Upper lobe of left lung (tissue), 4 donors: ENCODE measurements around the gene NRDC.

ENCODE experiments used
- EP300 ChIP-seq, 4 donors: sonication (generic); formaldehyde crosslinking; IDR thresholded peaks; one replicate each; pipeline ENCODE4 v1.5.1; 2017; ENCODE audit warnings: antibody characterized with exemption in 4 of 4, control low read depth in 2 of 4
- POLR2A ChIP-seq, 4 donors: fragments of 450-650 bp; IDR thresholded peaks; one replicate each; pipeline ENCODE4 v1.5.1; 2016 to 2017; ENCODE audit warnings: antibody characterized with exemption in 4 of 4, mild to moderate bottlenecking in 2 of 4
- TF ChIP-seq, protein P1 (sequence below), 6 experiments: fragments of 450-650 bp in 4 of 6; fragments of 200-600 bp in 2 of 6; sonication (generic) in 2 of 6; IDR thresholded peaks; one replicate each; pipeline ENCODE4 v1.5.1; 2016 to 2019; ENCODE audit warnings: antibody characterized with exemption in 6 of 6

DNA sequence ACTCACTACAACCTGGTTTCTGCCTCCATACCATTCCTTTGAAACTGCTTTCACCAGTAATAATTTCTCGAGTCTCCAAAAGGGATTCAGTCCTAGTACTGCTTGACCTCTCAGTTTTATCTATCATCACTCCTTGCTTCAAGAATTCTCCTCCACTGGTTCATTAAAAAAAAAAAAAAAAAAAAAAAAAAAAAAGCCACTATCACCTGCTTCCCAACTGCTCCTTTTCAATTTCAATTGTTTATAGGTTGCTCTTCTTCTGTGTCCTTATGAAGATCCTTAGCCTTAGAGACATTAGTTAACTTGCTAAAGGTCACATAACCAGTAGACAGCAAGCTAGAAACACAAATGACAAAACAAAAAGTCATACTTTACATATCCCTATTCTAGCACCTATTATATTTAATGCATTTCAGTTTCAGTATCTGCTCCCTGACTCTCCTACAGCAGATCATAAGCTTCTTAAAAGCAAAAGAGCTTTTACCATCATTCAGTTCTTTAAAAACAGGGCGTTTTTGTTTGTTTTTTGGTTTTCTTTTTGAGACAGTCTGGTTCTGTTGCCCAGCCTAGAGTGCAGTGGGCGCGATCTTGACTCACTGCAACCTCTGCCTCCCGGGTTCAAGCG lies 7.1 kb downstream of the NRDC start:
- TF ChIP-seq, protein P1, sequence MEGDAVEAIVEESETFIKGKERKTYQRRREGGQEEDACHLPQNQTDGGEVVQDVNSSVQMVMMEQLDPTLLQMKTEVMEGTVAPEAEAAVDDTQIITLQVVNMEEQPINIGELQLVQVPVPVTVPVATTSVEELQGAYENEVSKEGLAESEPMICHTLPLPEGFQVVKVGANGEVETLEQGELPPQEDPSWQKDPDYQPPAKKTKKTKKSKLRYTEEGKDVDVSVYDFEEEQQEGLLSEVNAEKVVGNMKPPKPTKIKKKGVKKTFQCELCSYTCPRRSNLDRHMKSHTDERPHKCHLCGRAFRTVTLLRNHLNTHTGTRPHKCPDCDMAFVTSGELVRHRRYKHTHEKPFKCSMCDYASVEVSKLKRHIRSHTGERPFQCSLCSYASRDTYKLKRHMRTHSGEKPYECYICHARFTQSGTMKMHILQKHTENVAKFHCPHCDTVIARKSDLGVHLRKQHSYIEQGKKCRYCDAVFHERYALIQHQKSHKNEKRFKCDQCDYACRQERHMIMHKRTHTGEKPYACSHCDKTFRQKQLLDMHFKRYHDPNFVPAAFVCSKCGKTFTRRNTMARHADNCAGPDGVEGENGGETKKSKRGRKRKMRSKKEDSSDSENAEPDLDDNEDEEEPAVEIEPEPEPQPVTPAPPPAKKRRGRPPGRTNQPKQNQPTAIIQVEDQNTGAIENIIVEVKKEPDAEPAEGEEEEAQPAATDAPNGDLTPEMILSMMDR (IDR thresholded peaks at IDR 0.05) = no peak
- no peak for TF ChIP-seq POLR2A (IDR thresholded peaks at IDR 0.05)
- no peak for TF ChIP-seq EP300 (IDR thresholded peaks at IDR 0.05)
